Trophoblast cell (in vitro differentiated cells and primary cell): ENCODE results near the gene BCAS4.
"Not testable (repeated sequence)": the region's sequence is repeated elsewhere in the genome, so short reads cannot be mapped to it uniquely, and the experiment has no call there.

Source experiments
- DNase-seq, 2 donors: peaks; one replicate each; pipeline ENCODE4 v3.0.0-alpha.2; 2016
- H2AFZ ChIP-seq: 2 replicates; pipeline ENCODE4 v1.6.1; 2013; ENCODE audit warnings: low read length, moderate library complexity, mild to moderate bottlenecking; ENCODE audit not compliant: insufficient read depth, poor library complexity
- H2AK5ac ChIP-seq: 2 replicates; pipeline ENCODE4 v1.6.1; 2013; ENCODE audit warnings: mild to moderate bottlenecking, low read length
- H2BK120ac ChIP-seq: 2 replicates; pipeline ENCODE4 v1.6.1; 2013; ENCODE audit warnings: low read length, mild to moderate bottlenecking, moderate library complexity; ENCODE audit not compliant: insufficient read depth, poor library complexity
- H2BK12ac ChIP-seq: 2 replicates; pipeline ENCODE4 v1.6.1; 2013; ENCODE audit warnings: mild to moderate bottlenecking, low read length, moderate library complexity
- H2BK5ac ChIP-seq: 2 replicates; pipeline ENCODE4 v1.6.1; 2013; ENCODE audit warnings: low read length, low read depth, moderate library complexity, mild to moderate bottlenecking; ENCODE audit not compliant: poor library complexity
- H3K14ac ChIP-seq: 2 replicates; pipeline ENCODE4 v1.6.1; 2013; ENCODE audit warnings: mild to moderate bottlenecking, low read length
- H3K18ac ChIP-seq: 2 replicates; pipeline ENCODE4 v1.6.1; 2013; ENCODE audit warnings: mild to moderate bottlenecking, low read length
- H3K23ac ChIP-seq: 2 replicates; pipeline ENCODE4 v1.6.1; 2013; ENCODE audit warnings: low read length
- H3K27ac ChIP-seq: 2 replicates; pipeline ENCODE4 v1.5.1; 2013; ENCODE audit warnings: low read depth, mild to moderate bottlenecking, inconsistent platforms, low read length, moderate library complexity
- H3K27me3 ChIP-seq: 2 replicates; pipeline ENCODE4 v1.6.1; 2013; ENCODE audit warnings: inconsistent platforms, mild to moderate bottlenecking, low read length, moderate library complexity; ENCODE audit not compliant: insufficient read depth
- H3K36me3 ChIP-seq, 2 experiments: 1 replicate in 1 of 2; 2 replicates in 1 of 2; pipeline ENCODE4 v1.6.1; 2013; ENCODE audit warnings: low read length in 2 of 2, mild to moderate bottlenecking in 2 of 2, moderate library complexity in 1 of 2; ENCODE audit not compliant: insufficient read depth in 2 of 2, control insufficient read depth in 1 of 2
- H3K4ac ChIP-seq: 2 replicates; pipeline ENCODE4 v1.6.1; 2013; ENCODE audit warnings: low read depth, mild to moderate bottlenecking, low read length, moderate library complexity
- H3K4me1 ChIP-seq, 2 experiments: 1 replicate in 1 of 2; 2 replicates in 1 of 2; pipeline ENCODE4 v1.6.1; 2013; ENCODE audit warnings: low read length in 2 of 2, mild to moderate bottlenecking in 2 of 2, moderate library complexity in 1 of 2; ENCODE audit not compliant: insufficient read depth in 2 of 2, control insufficient read depth in 1 of 2
- H3K4me2 ChIP-seq: 2 replicates; pipeline ENCODE4 v1.6.1; 2013; ENCODE audit warnings: inconsistent platforms, mild to moderate bottlenecking, low read length, moderate library complexity
- H3K4me3 ChIP-seq: 2 replicates; pipeline ENCODE4 v1.5.1; 2013; ENCODE audit warnings: mild to moderate bottlenecking, low read depth, low read length, inconsistent platforms
- H3K79me1 ChIP-seq: one replicate; pipeline ENCODE4 v1.6.1; 2013; ENCODE audit warnings: low read length
- H3K79me2 ChIP-seq: 2 replicates; pipeline ENCODE4 v1.6.1; 2013; ENCODE audit warnings: low read length, mild to moderate bottlenecking; ENCODE audit not compliant: control insufficient read depth, insufficient read depth, poor library complexity
- H3K9ac ChIP-seq: 2 replicates; pipeline ENCODE4 v1.6.1; 2013; ENCODE audit warnings: mild to moderate bottlenecking, low read length
- H3K9me3 ChIP-seq: 2 replicates; pipeline ENCODE4 v1.6.1; 2013; ENCODE audit warnings: low read depth, mild to moderate bottlenecking, control low read depth, inconsistent platforms, low read length; ENCODE audit not compliant: insufficient read depth
- H4K12ac ChIP-seq: 2 replicates; pipeline ENCODE4 v1.6.1; 2013; ENCODE audit warnings: low read depth, mild to moderate bottlenecking, low read length, moderate library complexity
- H4K8ac ChIP-seq: 2 replicates; pipeline ENCODE4 v1.6.1; 2013; ENCODE audit warnings: low read depth, mild to moderate bottlenecking, low read length, moderate library complexity
- H4K91ac ChIP-seq: one replicate; pipeline ENCODE4 v1.6.1; 2013; ENCODE audit warnings: low read depth, mild to moderate bottlenecking, low read length, moderate library complexity
- WGBS: extraction: QIAGEN DNeasy Blood & Tissue Kit; methylation state at CpG from one replicate; pipeline ENCODE4 v1.1.7; 2013; ENCODE audit warnings: missing lambda C conversion rate; ENCODE audit not compliant: insufficient read length, insufficient coverage; ENCODE audit errors: extremely low coverage; 5-methylcytosine and 5-hydroxymethylcytosine counted together

Gene BCAS4

GRCh38 chr20:50762435-50763220 lies 32.2 kb upstream of the BCAS4 start:
- Histone ChIP-seq H2BK12ac (peak overlapping the region; percentile 97), H2BK120ac (peak overlapping the region; percentile 54), H3K36me3 (no peaks in the 10 kb centered on the region), H3K4ac (peak overlapping the region; percentile 57), H3K79me1 (peaks cover 19% of the 10 kb centered on the region), H3K9me3 (no peaks in the 10 kb centered on the region), H4K91ac (peak overlapping the region; percentile 80), H4K8ac (peak overlapping the region; percentile 48), H4K12ac (no peak overlapping the region), H3K9ac (no peak overlapping the region), H3K27ac (peak overlapping the region; percentile 84), H3K4me2 (no peak overlapping the region), H3K27me3 (no peaks in the 10 kb centered on the region), H3K4me3 (no peak overlapping the region), H3K14ac (peak overlapping the region; percentile 75), H3K18ac (peak overlapping the region; percentile 63), H3K79me2 (no peaks in the 10 kb centered on the region), H3K4me1 (peaks cover 14 to 25% of the 10 kb centered on the region in 2 experiments), H3K23ac (no peak overlapping the region), H2AFZ (no peak overlapping the region), H2BK5ac (no peak overlapping the region), H2AK5ac (peak overlapping the region; percentile 83)
- WGBS = no CpG with 5 or more reads among the region's 12 CpGs
- DNase-seq = peak; percentile 50 to 64

DNA sequence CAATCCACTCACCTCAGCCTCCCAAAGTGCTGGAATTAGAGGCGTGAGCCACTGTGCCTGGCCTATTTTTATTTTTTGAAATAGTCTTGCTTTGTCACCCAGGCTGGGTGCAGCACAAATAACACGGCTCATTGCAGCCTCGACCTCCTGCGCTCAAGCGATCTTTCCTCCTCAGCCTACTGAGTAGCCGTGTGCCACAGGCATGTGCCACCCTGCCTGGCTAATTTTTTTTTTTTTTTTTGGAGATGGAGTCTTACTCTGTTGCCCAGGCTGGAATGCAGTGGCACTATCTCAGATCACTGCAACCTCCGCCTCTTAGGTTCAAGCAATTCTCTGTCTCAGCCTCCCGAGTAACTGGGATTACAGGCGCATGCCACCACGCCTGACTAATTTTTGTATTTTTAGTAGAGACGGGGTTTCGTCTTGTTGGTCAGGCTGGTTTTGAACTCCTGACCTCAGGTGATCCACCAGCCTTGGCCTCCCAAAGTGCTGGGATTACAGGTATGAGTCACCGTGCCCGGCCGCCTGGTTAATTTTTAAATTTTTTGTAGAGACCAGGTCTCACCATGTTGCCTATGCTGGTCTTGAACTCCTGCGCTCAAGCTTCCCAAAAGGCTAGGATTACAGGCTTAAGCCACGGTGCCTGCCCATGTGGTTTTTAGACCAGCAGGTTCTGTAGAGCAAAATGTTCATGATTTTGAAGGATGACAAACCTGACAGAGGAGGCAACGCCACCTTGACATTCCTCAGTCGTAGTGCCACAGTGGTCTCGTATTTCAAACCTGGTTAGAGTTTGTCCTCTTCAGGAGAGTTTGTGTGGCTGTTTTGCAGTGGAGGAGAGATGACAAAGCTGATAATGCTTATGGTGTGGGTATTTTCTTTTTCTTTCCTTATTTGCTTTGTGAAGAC lies 31.1 kb upstream of the BCAS4 start:
- Histone ChIP-seq H3K4me1 (peaks cover 14 to 27% of the 10 kb centered on the region in 2 experiments), H4K8ac (peak overlapping the region; percentile 53), H3K79me1 (peaks cover 19% of the 10 kb centered on the region), H2BK120ac (peak overlapping the region; percentile 85), H2BK12ac (peak overlapping the region; percentile 93), H2AK5ac (peak overlapping the region; percentile 77), H3K18ac (peak overlapping the region; percentile 18)
- H3K79me2 ChIP-seq, H3K27me3 ChIP-seq, H3K4me2 ChIP-seq, H3K4me3 ChIP-seq, H3K27ac ChIP-seq, H4K91ac ChIP-seq, H3K9me3 ChIP-seq, H3K36me3 ChIP-seq, H2BK5ac ChIP-seq, H3K14ac ChIP-seq, H3K23ac ChIP-seq, H4K12ac ChIP-seq, H2AFZ ChIP-seq, H3K4ac ChIP-seq, H3K9ac ChIP-seq: not testable (repeated sequence)
- DNase-seq = peak; percentile 75 to 80
- WGBS = no CpG with 5 or more reads among the region's 20 CpGs

DNA sequence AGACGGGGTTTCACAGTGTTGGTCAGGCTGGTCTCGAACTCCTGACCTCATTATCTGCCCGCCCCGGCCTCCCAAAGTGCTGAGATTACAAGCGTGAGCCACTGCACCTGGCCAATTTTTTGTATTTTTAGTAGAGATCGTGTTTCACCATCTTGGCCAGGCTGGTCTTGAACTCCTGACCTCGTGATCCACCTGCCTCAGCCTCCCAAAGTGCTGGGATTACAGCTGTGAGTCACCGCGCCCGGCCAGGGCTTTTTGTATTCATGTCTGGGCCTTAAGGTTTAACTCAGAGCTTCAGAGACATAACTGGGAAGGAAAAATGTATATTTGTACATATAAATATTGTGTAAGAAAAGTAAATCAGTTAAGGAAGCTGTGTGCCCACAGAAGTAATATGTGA lies 29.6 kb upstream of the BCAS4 start:
- not testable (repeated sequence) for H3K79me2 ChIP-seq, H3K23ac ChIP-seq, H3K4me3 ChIP-seq, H4K91ac ChIP-seq, H3K9ac ChIP-seq, H2BK120ac ChIP-seq, H3K14ac ChIP-seq, H4K8ac ChIP-seq, H3K18ac ChIP-seq, H2AK5ac ChIP-seq, DNase-seq, H3K9me3 ChIP-seq, H2BK12ac ChIP-seq, H3K27ac ChIP-seq, H2AFZ ChIP-seq, H3K36me3 ChIP-seq, H2BK5ac ChIP-seq, H4K12ac ChIP-seq, H3K4ac ChIP-seq, H3K4me2 ChIP-seq, H3K27me3 ChIP-seq
- Histone ChIP-seq H3K79me1 (peaks cover 17% of the 10 kb centered on the region), H3K4me1 (peaks cover 14 to 26% of the 10 kb centered on the region in 2 experiments)
- WGBS = no CpG with 5 or more reads among the region's 10 CpGs

- Histone ChIP-seq H3K4me1 (peaks cover 14 to 24% of the 10 kb centered on the region in 2 experiments), H3K23ac (no peak overlapping the region), H2BK12ac (no peak overlapping the region), H3K4ac (no peak overlapping the region), H3K79me2 (no peaks in the 10 kb centered on the region), H3K4me2 (no peak overlapping the region), H3K4me3 (no peak overlapping the region), H3K18ac (no peak overlapping the region), H3K79me1 (peaks cover 15% of the 10 kb centered on the region), H3K9ac (no peak overlapping the region), H2AK5ac (no peak overlapping the region), H3K27ac (no peak overlapping the region), H4K12ac (no peak overlapping the region), H3K14ac (no peak overlapping the region), H2AFZ (no peak overlapping the region), H3K27me3 (no peaks in the 10 kb centered on the region), H2BK5ac (no peak overlapping the region), H4K8ac (no peak overlapping the region), H2BK120ac (no peak overlapping the region), H4K91ac (no peak overlapping the region), H3K36me3 (no peaks in the 10 kb centered on the region), H3K9me3 (no peaks in the 10 kb centered on the region)
- no peak for DNase-seq
- no CpG with 5 or more reads among the region's 3 CpGs for WGBS
Measured at GRCh38 chr20:50765674-50766073, 29.2 kb upstream of the BCAS4 start.
